Measurements from ENCODE around the gene SLC16A7.
"Not testable (repeated sequence)": the region's sequence is repeated elsewhere in the genome, so short reads cannot be mapped to it uniquely, and the experiment has no call there.

SLC16A7 gene

DNA sequence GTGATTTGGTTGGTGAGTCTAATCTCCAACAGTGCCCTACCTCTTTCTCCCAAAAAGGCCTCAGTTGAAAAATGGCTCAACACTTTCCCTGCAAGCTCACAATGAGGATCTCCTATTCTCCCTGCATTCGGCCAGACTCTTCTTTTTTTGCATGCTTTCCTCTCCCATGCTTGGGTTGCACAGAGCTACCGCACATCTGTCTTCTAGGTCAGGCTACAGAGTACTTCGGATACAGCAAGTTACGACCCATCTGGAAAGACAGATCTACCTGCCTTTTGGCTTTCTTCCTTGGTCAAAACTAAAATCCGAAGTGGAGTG lies 305 bp upstream of the SLC16A7 start:
- Histone ChIP-seq H3K9ac (ENCODE audit: low read depth, low read length) (peak overlapping the region; percentile 75), H3K4me1 (ENCODE audit: insufficient read depth, low read length) (peaks cover 33% of the 10 kb centered on the region), H3K4me2 (ENCODE audit: insufficient read depth, low read length) (peak overlapping the region; percentile 83), H3K36me3 (ENCODE audit: insufficient read depth, low read length) (no peaks in the 10 kb centered on the region; the same call in 1 of the 2 replicates), H3K79me2 (ENCODE audit: insufficient read depth, low read length) (peaks cover 24% of the 10 kb centered on the region), H3K27ac (ENCODE audit: low read length) (peak overlapping the region; percentile 90), H3K4me3 (ENCODE audit: low read depth in 1 of 2, low read length in 2 of 2) (peak overlapping the region; percentile 51 to 68), H4K20me1 (ENCODE audit: insufficient read depth, low read length) (no peaks in the 10 kb centered on the region), H3K27me3 (ENCODE audit: insufficient read depth, low read length, poor library complexity) (no peaks in the 10 kb centered on the region), H2AFZ (ENCODE audit: low read depth, low read length) (peak overlapping the region; percentile 90), H3K9me3 (ENCODE audit: insufficient read depth, low read length, severe bottlenecking) (no peaks in the 10 kb centered on the region)
- ATAC-seq (ENCODE audit: insufficient read depth, low read depth), result no peak
- DNase-seq, result no peak
- no peak for TF ChIP-seq EZH2 (IDR thresholded peaks at IDR 0.05; ENCODE audit: borderline replicate concordance, low read depth, low read length, severe bottlenecking)
- TF ChIP-seq CTCF (IDR thresholded peaks at IDR 0.05; ENCODE audit: borderline replicate concordance, extremely low read depth, low read length, poor library complexity, severe bottlenecking), result no peak

- Histone ChIP-seq H3K4me1 (ENCODE audit: insufficient read depth, low read length) (peaks cover 33% of the 10 kb centered on the region), H3K27ac (ENCODE audit: low read length) (peak overlapping the region; percentile 90), H3K4me3 (ENCODE audit: low read depth in 1 of 2, low read length in 2 of 2) (peak overlapping the region; percentile 51 to 68; a peak in 3 of 4 replicates), H3K27me3 (ENCODE audit: insufficient read depth, low read length, poor library complexity) (no peaks in the 10 kb centered on the region), H4K20me1 (ENCODE audit: insufficient read depth, low read length) (no peaks in the 10 kb centered on the region), H3K9me3 (ENCODE audit: insufficient read depth, low read length, severe bottlenecking) (no peaks in the 10 kb centered on the region), H3K79me2 (ENCODE audit: insufficient read depth, low read length) (peaks cover 31% of the 10 kb centered on the region), H3K9ac (ENCODE audit: low read depth, low read length) (peak overlapping the region; percentile 75), H3K36me3 (ENCODE audit: insufficient read depth, low read length) (no peaks in the 10 kb centered on the region; the same call in 1 of the 2 replicates), H3K4me2 (ENCODE audit: insufficient read depth, low read length) (peak overlapping the region; percentile 83), H2AFZ (ENCODE audit: low read depth, low read length) (peak overlapping the region; percentile 68)
- peak; percentile 10 for ATAC-seq (ENCODE audit: insufficient read depth, low read depth)
- TF ChIP-seq CTCF (IDR thresholded peaks at IDR 0.05; ENCODE audit: borderline replicate concordance, extremely low read depth, low read length, poor library complexity, severe bottlenecking) (peak; percentile 19), EZH2 (IDR thresholded peaks at IDR 0.05; ENCODE audit: borderline replicate concordance, low read depth, low read length, severe bottlenecking) (no peak)
- peak; percentile 62 for DNase-seq
These were observed 1.6 kb downstream of the SLC16A7 start for GRCh38 chr12:59597385-59597781.

GRCh38 chr12:59600171-59600570 lies 4.3 kb downstream of the SLC16A7 start:
- DNase-seq, result no peak
- peaks cover 47% of the 10 kb centered on the region for H3K79me2 ChIP-seq (ENCODE audit: insufficient read depth, low read length)
- TF ChIP-seq EZH2 (IDR thresholded peaks at IDR 0.05; ENCODE audit: borderline replicate concordance, low read depth, low read length, severe bottlenecking) (no peak), CTCF (IDR thresholded peaks at IDR 0.05; ENCODE audit: borderline replicate concordance, extremely low read depth, low read length, poor library complexity, severe bottlenecking) (no peak)

GRCh38 chr12:59603754-59604153 lies 7.9 kb downstream of the SLC16A7 start:
- H3K4me2 ChIP-seq (ENCODE audit: insufficient read depth, low read length), result no peak overlapping the region
- no peaks in the 10 kb centered on the region; the same call in 1 of the 2 replicates for H3K36me3 ChIP-seq (ENCODE audit: insufficient read depth, low read length)
- no peaks in the 10 kb centered on the region for H3K27me3 ChIP-seq (ENCODE audit: insufficient read depth, low read length, poor library complexity)
- no peaks in the 10 kb centered on the region for H3K9me3 ChIP-seq (ENCODE audit: insufficient read depth, low read length, severe bottlenecking)
- H3K4me3 ChIP-seq (ENCODE audit: low read depth in 1 of 2, low read length in 2 of 2), result no peak overlapping the region
- DNase-seq, result no peak
- no peak overlapping the region for H2AFZ ChIP-seq (ENCODE audit: low read depth, low read length)
- peaks cover 43% of the 10 kb centered on the region for H3K79me2 ChIP-seq (ENCODE audit: insufficient read depth, low read length)
- H3K4me1 ChIP-seq (ENCODE audit: insufficient read depth, low read length), result no peaks in the 10 kb centered on the region
- no peak for TF ChIP-seq EZH2 (IDR thresholded peaks at IDR 0.05; ENCODE audit: borderline replicate concordance, low read depth, low read length, severe bottlenecking)
- TF ChIP-seq CTCF (IDR thresholded peaks at IDR 0.05; ENCODE audit: borderline replicate concordance, extremely low read depth, low read length, poor library complexity, severe bottlenecking), result no peak
- H4K20me1 ChIP-seq (ENCODE audit: insufficient read depth, low read length), result no peaks in the 10 kb centered on the region
- no peak for ATAC-seq (ENCODE audit: insufficient read depth, low read depth)
- no peak overlapping the region for H3K27ac ChIP-seq (ENCODE audit: low read length)
- H3K9ac ChIP-seq (ENCODE audit: low read depth, low read length), result no peak overlapping the region

More at GRCh38 chr12:59600171-59600570, 4.3 kb downstream of the SLC16A7 start:
- Histone ChIP-seq H3K27ac (ENCODE audit: low read length) (no peak overlapping the region), H2AFZ (ENCODE audit: low read depth, low read length) (no peak overlapping the region), H3K4me3 (ENCODE audit: low read depth in 1 of 2, low read length in 2 of 2) (no peak overlapping the region), H3K4me2 (ENCODE audit: insufficient read depth, low read length) (no peak overlapping the region), H4K20me1 (ENCODE audit: insufficient read depth, low read length) (no peaks in the 10 kb centered on the region), H3K36me3 (ENCODE audit: insufficient read depth, low read length) (no peaks in the 10 kb centered on the region; the same call in 1 of the 2 replicates), H3K9me3 (ENCODE audit: insufficient read depth, low read length, severe bottlenecking) (no peaks in the 10 kb centered on the region), H3K4me1 (ENCODE audit: insufficient read depth, low read length) (peaks cover 18% of the 10 kb centered on the region), H3K27me3 (ENCODE audit: insufficient read depth, low read length, poor library complexity) (no peaks in the 10 kb centered on the region), H3K9ac (ENCODE audit: low read depth, low read length) (no peak overlapping the region)
- no peak for ATAC-seq (ENCODE audit: insufficient read depth, low read depth)

- Histone ChIP-seq H3K9me3 (ENCODE audit: insufficient read depth, low read length, severe bottlenecking) (peaks cover 31% of the 10 kb centered on the region), H3K36me3 (ENCODE audit: insufficient read depth, low read length) (peaks cover 16% of the 10 kb centered on the region)
- not testable (repeated sequence) for H3K9ac ChIP-seq (ENCODE audit: low read depth, low read length); H3K4me3 ChIP-seq (ENCODE audit: low read depth in 1 of 2, low read length in 2 of 2); H3K4me1 ChIP-seq (ENCODE audit: insufficient read depth, low read length); ATAC-seq (ENCODE audit: insufficient read depth, low read depth); H3K4me2 ChIP-seq (ENCODE audit: insufficient read depth, low read length); H3K79me2 ChIP-seq (ENCODE audit: insufficient read depth, low read length); H2AFZ ChIP-seq (ENCODE audit: low read depth, low read length); H3K27me3 ChIP-seq (ENCODE audit: insufficient read depth, low read length, poor library complexity); DNase-seq; H4K20me1 ChIP-seq (ENCODE audit: insufficient read depth, low read length); H3K27ac ChIP-seq (ENCODE audit: low read length)
These were observed 17.1 kb downstream of the SLC16A7 start for GRCh38 chr12:59612823-59613434.

Data from DND-41 (cell line).